ENCODE results near the gene FABP1.

The FABP1 gene

DNA sequence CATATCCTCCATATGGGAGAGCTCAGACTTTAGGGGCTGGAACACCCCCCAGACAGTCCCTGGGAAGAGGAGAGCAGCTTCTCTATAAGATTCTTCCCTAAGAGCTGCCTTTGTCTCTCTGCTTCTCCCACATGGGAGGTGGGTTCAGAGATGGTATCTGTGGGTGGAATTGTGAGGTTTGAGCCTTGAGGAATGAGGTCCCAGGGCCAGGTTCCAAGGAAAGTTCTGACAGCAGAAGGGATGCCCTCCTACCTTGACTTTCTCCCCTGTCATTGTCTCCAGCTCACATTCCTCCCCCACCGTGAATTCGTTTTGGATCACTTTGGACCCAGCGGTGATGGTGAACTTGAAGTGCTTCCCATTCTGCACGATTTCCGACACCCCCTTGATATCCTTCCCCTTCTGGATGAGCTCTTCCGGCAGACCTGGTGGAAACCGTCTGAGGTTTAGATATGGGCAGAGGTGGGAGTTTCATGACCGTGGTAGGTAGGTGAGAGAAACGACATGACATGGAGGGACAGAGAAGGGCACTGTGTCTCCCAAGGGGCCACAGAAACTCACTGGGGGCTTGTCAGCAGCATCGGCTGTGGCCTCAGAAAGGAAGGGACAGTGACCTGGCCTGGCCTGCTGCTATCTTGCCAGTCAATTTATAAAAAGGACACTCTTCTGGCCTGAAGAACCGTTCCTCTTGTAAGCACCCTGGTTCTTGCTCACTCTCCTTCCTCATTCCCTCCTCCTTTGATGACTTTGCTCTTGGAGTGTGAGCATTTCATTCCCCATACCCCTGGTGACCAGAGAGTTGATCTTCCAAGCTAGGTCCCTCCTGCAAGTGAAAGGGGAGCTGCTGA, 1.7 kb downstream of the FABP1 start:
- DNase-seq (ENCODE audit: low read depth, low spot score): no peak
- TF ChIP-seq, protein P1, sequence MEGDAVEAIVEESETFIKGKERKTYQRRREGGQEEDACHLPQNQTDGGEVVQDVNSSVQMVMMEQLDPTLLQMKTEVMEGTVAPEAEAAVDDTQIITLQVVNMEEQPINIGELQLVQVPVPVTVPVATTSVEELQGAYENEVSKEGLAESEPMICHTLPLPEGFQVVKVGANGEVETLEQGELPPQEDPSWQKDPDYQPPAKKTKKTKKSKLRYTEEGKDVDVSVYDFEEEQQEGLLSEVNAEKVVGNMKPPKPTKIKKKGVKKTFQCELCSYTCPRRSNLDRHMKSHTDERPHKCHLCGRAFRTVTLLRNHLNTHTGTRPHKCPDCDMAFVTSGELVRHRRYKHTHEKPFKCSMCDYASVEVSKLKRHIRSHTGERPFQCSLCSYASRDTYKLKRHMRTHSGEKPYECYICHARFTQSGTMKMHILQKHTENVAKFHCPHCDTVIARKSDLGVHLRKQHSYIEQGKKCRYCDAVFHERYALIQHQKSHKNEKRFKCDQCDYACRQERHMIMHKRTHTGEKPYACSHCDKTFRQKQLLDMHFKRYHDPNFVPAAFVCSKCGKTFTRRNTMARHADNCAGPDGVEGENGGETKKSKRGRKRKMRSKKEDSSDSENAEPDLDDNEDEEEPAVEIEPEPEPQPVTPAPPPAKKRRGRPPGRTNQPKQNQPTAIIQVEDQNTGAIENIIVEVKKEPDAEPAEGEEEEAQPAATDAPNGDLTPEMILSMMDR (IDR thresholded peaks at IDR 0.05; ENCODE audit: low read depth, low read length): no peak
- H3K4me3 ChIP-seq (ENCODE audit: low read depth, low read length): no peak overlapping the region
- in situ Hi-C loops (cut with HindIII; ENCODE audit: low sequenced_read_pairs): no loop called here

DNA sequence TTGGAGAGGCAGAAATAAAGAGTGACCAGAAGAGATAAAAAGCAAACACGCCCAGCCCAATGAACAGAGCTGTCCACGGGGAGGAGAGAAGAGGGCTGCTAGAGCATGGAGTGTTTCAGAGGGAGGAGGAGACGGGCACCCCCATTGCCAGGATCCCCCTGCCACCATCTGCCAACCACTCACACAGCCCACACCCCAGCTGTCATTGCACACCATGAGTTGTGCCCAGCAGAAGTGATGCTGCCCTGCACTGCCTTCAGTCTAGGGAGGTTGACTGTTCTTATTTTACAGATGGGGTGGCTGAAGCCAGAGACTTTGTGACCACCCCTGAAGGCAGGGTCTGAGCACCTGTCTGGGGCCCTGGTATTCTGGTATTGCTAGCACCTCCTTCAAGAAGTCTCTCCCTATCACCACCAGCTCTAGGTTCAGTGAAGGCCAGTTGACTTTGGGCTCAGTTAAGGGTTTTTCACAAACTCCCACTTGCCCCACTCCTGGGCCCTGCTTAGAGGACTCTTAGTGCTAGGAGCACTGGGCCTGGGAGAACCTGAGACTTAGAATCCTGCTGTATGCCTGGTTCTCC, 2.4 kb downstream of the FABP1 start:
- no peak for DNase-seq (ENCODE audit: low read depth, low spot score)
- TF ChIP-seq, protein P1 (IDR thresholded peaks at IDR 0.05; ENCODE audit: low read depth, low read length): no peak
- in situ Hi-C loops (cut with HindIII; ENCODE audit: low sequenced_read_pairs): no loop called here
- H3K4me3 ChIP-seq (ENCODE audit: low read depth, low read length): no peak overlapping the region

DNA sequence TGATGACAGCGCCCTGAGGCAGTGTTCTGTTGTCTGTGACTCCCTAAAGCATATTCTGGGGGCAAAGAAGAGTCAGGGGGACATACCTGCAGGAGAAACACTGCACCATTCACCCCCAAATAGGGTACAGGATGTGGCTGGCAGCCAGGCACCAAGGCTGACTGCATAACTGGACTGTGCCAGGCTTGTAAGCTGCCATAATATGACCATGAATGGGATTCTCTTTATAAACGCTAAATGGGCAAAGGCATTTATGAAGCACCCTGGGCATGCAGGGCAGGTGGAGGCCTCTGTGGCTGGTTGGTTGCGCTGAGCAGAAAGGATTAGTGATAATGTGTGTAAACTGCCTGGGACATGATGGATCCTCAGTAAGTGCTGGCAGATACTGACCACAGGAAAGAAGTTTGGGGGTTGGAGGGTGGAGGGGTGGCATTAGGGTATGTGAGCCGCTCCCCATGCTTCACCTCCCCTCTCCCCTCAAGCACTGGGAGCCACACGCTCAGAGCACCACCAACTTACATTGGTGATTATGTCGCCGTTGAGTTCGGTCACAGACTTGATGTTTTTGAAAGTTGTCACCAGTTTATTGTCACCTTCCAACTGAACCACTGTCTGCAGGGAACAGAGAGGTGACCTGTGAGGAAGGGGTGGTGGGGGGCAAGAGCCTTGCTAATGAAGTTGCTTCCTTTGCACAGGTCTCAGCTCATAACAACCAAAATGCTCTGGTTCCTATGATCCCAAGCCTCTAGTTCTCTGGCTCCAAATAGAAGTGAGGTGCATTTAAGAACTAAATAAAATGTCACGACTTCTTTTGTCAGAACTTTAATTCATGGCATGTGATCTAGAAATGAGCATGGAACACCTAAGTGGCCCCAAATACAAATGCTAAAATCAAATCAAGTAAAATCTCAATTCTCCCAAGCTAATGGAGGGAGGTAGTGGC, 3.6 kb downstream of the FABP1 start:
- no peak overlapping the region for H3K4me3 ChIP-seq (ENCODE audit: low read depth, low read length)
- TF ChIP-seq, protein P1 (IDR thresholded peaks at IDR 0.05; ENCODE audit: low read depth, low read length): no peak
- in situ Hi-C loops (cut with HindIII; ENCODE audit: low sequenced_read_pairs): no loop called here
- no peak for DNase-seq (ENCODE audit: low read depth, low spot score)

DNA sequence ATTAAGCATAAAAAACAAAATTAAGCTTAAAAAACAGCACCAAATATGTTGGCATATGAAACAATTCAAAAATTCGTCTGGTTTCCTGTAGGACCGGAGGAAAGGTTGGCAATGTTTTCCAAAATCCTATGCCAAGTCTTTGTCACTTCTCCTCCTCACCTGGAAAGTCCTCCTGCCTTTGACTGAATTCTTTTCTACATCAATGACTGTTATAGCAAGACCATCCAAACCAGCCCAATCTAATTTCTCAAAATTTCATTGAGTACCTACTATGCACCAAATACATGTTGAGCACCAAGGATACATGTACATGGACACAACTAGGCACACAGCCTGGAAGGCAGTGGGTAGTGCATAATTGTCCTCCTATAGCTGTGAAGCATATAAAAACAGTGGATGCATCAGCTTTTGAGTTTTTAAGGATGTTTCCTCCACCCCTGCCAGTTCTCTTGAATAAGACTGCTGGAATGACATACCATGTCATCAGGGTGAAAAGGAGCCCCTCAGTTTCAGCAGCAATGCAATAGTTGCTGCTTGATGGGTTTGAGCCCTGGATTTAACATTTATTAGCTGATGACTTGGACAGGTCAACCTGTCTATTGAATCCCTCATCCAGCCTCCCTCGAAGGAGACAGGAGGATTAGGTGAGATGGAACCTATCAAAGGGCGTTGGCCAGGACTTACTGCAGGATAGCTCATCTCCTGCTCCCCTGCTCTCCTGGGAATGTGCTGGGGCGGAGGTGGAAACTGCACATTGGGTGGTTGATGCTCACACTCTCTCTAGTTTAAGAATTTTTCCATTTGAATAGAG, 4.5 kb downstream of the FABP1 start:
- DNase-seq (ENCODE audit: low read depth, low spot score): no peak
- in situ Hi-C loops (cut with HindIII; ENCODE audit: low sequenced_read_pairs): no loop called here
- TF ChIP-seq, protein P1 (IDR thresholded peaks at IDR 0.05; ENCODE audit: low read depth, low read length): no peak
- H3K4me3 ChIP-seq (ENCODE audit: low read depth, low read length): no peak overlapping the region

DNA sequence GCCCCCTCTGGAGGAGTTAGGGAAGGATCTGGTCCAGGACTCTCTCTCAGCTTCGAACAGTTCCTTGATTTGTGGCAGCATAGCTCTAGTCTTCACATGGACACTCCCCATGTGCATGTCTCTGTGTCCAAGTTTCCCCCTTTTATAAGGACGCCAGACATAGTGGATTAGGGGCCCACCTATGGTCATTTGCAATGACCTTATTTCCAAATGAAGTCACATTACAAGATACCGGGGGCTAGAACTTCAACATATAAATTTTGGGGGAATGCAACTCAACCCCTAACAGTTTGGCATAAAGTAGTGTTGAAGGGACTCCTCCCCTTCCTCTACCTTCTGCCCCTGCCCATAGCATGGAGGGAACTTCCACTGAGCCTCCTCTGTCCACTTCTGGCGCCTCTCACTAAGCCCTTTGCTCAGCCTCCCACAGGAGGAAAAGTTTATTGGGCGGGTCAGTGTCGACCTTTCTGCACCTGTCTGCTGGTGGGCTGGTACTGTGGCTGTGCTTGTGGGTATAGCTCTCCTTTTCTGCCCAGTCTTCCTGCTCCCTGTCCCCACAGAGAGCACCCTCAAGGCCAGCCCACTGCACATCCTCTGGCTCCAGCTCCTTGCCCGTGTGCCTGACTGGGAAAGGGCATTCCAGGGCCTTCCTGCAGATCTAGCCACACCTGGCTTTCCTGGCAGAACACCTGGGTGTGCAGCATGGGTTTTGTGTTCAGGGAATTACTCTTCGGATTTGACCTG, 5.5 kb downstream of the FABP1 start:
- no peak overlapping the region for H3K4me3 ChIP-seq (ENCODE audit: low read depth, low read length)
- TF ChIP-seq, protein P1 (IDR thresholded peaks at IDR 0.05; ENCODE audit: low read depth, low read length): no peak
- in situ Hi-C loops (cut with HindIII; ENCODE audit: low sequenced_read_pairs): no loop called here
- DNase-seq (ENCODE audit: low read depth, low spot score): no peak

Data from astrocyte of the spinal cord (primary cell).